ENCODE measurements around the gene RERE.

DNA sequence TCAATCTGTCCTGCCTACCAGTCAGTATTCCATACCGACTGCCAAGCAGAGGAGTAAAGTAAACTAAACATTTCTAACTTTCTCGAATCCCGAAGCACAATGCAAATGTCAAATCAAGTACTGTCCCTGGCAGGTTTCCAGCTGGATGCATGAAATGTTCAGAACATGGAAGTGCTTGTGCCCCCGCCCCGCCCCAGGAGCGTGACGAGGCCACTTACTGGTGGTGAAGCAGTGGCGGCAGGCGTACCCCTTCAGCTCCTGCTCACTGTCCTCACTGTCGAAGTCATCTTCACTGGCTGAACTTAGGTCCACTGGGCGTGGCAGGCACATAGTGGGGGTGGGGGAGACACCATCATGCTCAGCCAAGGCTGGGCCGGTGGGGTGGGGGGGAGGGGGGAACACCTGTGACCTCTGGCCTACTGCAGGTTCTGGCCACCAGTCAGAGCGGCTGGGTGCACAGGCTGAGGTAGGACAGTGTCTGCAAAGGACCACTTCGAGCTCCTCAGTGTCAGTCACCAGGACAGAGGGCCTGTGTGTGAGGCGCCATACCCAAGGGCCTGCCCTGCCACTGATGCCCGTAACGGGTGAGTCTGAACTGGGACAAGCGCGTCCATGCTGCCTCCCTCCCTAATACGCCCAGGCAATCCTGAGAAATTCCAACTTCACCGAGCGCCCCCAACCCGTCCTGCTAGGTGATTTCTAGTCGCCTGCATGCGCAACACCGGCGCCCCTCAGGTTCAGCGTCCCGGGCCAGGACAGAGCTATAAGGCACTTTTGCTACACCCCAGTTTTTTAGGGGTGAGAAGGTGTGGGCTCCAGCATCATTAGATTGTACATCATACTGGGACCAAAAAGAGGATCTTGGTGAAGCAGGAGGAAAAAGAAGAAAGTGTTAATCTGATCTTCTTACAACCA lies 452.7 kb downstream of the RERE start:
- TF ChIP-seq, protein P1, sequence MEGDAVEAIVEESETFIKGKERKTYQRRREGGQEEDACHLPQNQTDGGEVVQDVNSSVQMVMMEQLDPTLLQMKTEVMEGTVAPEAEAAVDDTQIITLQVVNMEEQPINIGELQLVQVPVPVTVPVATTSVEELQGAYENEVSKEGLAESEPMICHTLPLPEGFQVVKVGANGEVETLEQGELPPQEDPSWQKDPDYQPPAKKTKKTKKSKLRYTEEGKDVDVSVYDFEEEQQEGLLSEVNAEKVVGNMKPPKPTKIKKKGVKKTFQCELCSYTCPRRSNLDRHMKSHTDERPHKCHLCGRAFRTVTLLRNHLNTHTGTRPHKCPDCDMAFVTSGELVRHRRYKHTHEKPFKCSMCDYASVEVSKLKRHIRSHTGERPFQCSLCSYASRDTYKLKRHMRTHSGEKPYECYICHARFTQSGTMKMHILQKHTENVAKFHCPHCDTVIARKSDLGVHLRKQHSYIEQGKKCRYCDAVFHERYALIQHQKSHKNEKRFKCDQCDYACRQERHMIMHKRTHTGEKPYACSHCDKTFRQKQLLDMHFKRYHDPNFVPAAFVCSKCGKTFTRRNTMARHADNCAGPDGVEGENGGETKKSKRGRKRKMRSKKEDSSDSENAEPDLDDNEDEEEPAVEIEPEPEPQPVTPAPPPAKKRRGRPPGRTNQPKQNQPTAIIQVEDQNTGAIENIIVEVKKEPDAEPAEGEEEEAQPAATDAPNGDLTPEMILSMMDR (IDR thresholded peaks at IDR 0.05), result no peak
- TF ChIP-seq POLR2A (IDR thresholded peaks at IDR 0.05), result no peak

All from adrenal gland (tissue), 5 donors.